HCT116 (cell line): ENCODE measurements around the gene PIM3. TPM values are rescaled to one million over a fixed set of nuclear protein-coding genes. Genes with fewer than 3 reads are reported as not detected.

Experiments
- ATAC-seq: fragments of 200-7000 bp; cut with Tn5 transposase; 2 replicates; pipeline ENCODE4 v1.9.1; 2020; ENCODE audit warnings: mild to moderate bottlenecking, moderate library complexity
- BruUV-seq: library from RNA; stranded (reverse); fragments of 400-500 nt; replicated peaks from 2 replicates; lab custom pipeline; 2021; lab: Mats Ljungman, UMichigan
- CTCF ChIA-PET: fragments of 300-600 bp; sonication (Branson Sonifier 250); formaldehyde crosslinking; loops from one replicate; lab custom pipeline; 2021; ENCODE audit warnings: antibody characterized with exemption; lab: Charles Lee
- POLR2A ChIA-PET: fragments of 300-600, 350-600 bp; sonication (Branson Sonifier 250); formaldehyde crosslinking; loops from one replicate; lab custom pipeline; 2021; ENCODE audit warnings: antibody characterized with exemption; lab: Charles Lee
- RAD21 ChIA-PET, 2 experiments: fragments of 300-600 bp; sonication (Branson Sonifier 250); formaldehyde crosslinking; loops; one replicate each; lab custom pipeline; 2023; ENCODE audit warnings: low total read pairs in 2 of 2; ENCODE audit not compliant: uncharacterized antibody in 2 of 2, unreplicated experiment in 2 of 2, low non-redundant PET in 1 of 2; lab: Charles Lee
- DNase-seq: peaks from one replicate; pipeline ENCODE4 v3.0.0-alpha.2; 2010; ENCODE audit warnings: low read depth, low spot score
- H2AFZ ChIP-seq: fragments of 200-600 bp; shearing (Covaris generic), sonication (generic); 2 replicates; pipeline ENCODE4 v1.6.1; 2017; ENCODE audit warnings: low read depth, mixed run types, mixed read lengths, antibody characterized with exemption, low read length; ENCODE audit not compliant: poor library complexity, severe bottlenecking
- H3K27ac ChIP-seq: 2 replicates; pipeline ENCODE4 v1.5.1; 2012; ENCODE audit warnings: low read depth, low read length
- H3K27me3 ChIP-seq: fragments of 200-600 bp; sonication (generic); 2 replicates; pipeline ENCODE4 v1.6.1; 2016; ENCODE audit warnings: mixed run types, low read length, mixed read lengths; ENCODE audit not compliant: insufficient read depth
- H3K36me3 ChIP-seq, 2 experiments: fragments of 200-500 bp in 1 of 2; fragments of 200-600 bp in 1 of 2; sonication (Bioruptor generic) in 1 of 2; sonication (generic) in 1 of 2; 2 replicates each; pipeline versions ENCODE4 v1.5.1 to v1.6.1; 2014 to 2016; ENCODE audit warnings: low read length in 2 of 2, inconsistent platforms in 1 of 2, mixed read lengths in 1 of 2, mixed run types in 1 of 2; ENCODE audit not compliant: insufficient read depth in 2 of 2, control insufficient read depth in 1 of 2
- H3K4me1 ChIP-seq, 2 experiments: fragments of 200-600 bp in 1 of 2; sonication (generic) in 1 of 2; 2 replicates each; pipeline versions ENCODE4 v1.5.1 to v1.6.1; 2012 to 2017; ENCODE audit warnings: low read length in 2 of 2, inconsistent platforms in 1 of 2, mild to moderate bottlenecking in 1 of 2, mixed read lengths in 1 of 2, mixed run types in 1 of 2, moderate library complexity in 1 of 2; ENCODE audit not compliant: insufficient read depth in 2 of 2, control insufficient read depth in 1 of 2
- H3K4me2 ChIP-seq: fragments of 200-600 bp; sonication (generic); 2 replicates; pipeline ENCODE4 v1.6.1; 2017; ENCODE audit warnings: mixed run types, low read length, mixed read lengths
- H3K4me3 ChIP-seq, 2 experiments: fragments of 200-600 bp in 1 of 2; sonication (generic) in 1 of 2; replicated peaks in 1 of 2; 2 replicates each; pipeline ENCODE4 v1.5.1; 2011 to 2016; ENCODE audit warnings: low read length in 2 of 2, control low read depth in 1 of 2, low read depth in 1 of 2, mild to moderate bottlenecking in 1 of 2, mixed read lengths in 1 of 2, mixed run types in 1 of 2
- H3K79me2 ChIP-seq: fragments of 200-600 bp; sonication (generic); 2 replicates; pipeline ENCODE4 v1.6.1; 2017; ENCODE audit warnings: mild to moderate bottlenecking, mixed run types, low read length, moderate library complexity, mixed read lengths; ENCODE audit not compliant: insufficient read depth
- H3K9ac ChIP-seq: fragments of 200-600 bp; sonication (generic); 2 replicates; pipeline ENCODE4 v1.6.1; 2016; ENCODE audit warnings: low read length, mixed read lengths
- H3K9me2 ChIP-seq: fragments of 200-600 bp; sonication (generic), shearing (Covaris generic); 2 replicates; pipeline ENCODE4 v1.6.1; 2017; ENCODE audit warnings: mixed run types, mild to moderate bottlenecking, moderate library complexity; ENCODE audit not compliant: insufficient read depth
- H3K9me3 ChIP-seq, 2 experiments: fragments of 200-500 bp in 1 of 2; fragments of 200-600 bp in 1 of 2; sonication (Bioruptor generic) in 1 of 2; sonication (generic) in 1 of 2; 2 replicates each; pipeline ENCODE4 v1.6.1; 2014 to 2017; ENCODE audit warnings: low read length in 2 of 2, mixed read lengths in 2 of 2, inconsistent platforms in 1 of 2, low read depth in 1 of 2, mild to moderate bottlenecking in 1 of 2, mixed run types in 1 of 2, moderate library complexity in 1 of 2; ENCODE audit not compliant: control insufficient read depth in 1 of 2, insufficient read depth in 1 of 2
- H4K20me1 ChIP-seq: fragments of 200-600 bp; sonication (generic), shearing (Covaris generic); 2 replicates; pipeline ENCODE4 v1.6.1; 2017; ENCODE audit warnings: mixed run types, mild to moderate bottlenecking, moderate library complexity; ENCODE audit not compliant: insufficient read depth
- CBX3 ChIP-seq: IDR thresholded peaks from 2 replicates; pipeline ENCODE4 v1.6.1; 2012; ENCODE audit warnings: low read depth
- CEBPB ChIP-seq: IDR thresholded peaks from 2 replicates; pipeline ENCODE4 v1.6.1; 2012; ENCODE audit warnings: low read depth
- EGR1 ChIP-seq: IDR thresholded peaks from 2 replicates; pipeline ENCODE4 v1.6.1; 2012; ENCODE audit warnings: low read depth
- ELF1 ChIP-seq: IDR thresholded peaks from 2 replicates; pipeline ENCODE4 v1.6.1; 2012; ENCODE audit warnings: low read depth, borderline replicate concordance
- EZH2 ChIP-seq: fragments of 200-600 bp; sonication (generic); IDR thresholded peaks from 2 replicates; pipeline ENCODE4 v1.6.1; 2017; ENCODE audit warnings: antibody characterized with exemption, mixed run types
- EZH2phosphoT487 ChIP-seq: fragments of 200-600 bp; IDR thresholded peaks from 2 replicates; pipeline ENCODE4 v1.6.1; 2018; ENCODE audit warnings: antibody characterized with exemption, borderline replicate concordance
- FOSL1 ChIP-seq: IDR thresholded peaks from 2 replicates; pipeline ENCODE4 v1.6.1; 2012; ENCODE audit warnings: low read depth
- JUND ChIP-seq: IDR thresholded peaks from 2 replicates; pipeline ENCODE4 v1.6.1; 2012
- POLR2A ChIP-seq: IDR thresholded peaks from 2 replicates; pipeline ENCODE4 v1.7.0; 2011; ENCODE audit warnings: borderline replicate concordance; ENCODE audit not compliant: insufficient read depth, insufficient read length; ENCODE audit errors: extremely low read depth
- RAD21 ChIP-seq: IDR thresholded peaks from 2 replicates; pipeline ENCODE4 v1.6.1; 2012; ENCODE audit warnings: low read depth, mild to moderate bottlenecking
- SIN3A ChIP-seq: IDR thresholded peaks from 2 replicates; pipeline ENCODE4 v1.6.1; 2012; ENCODE audit warnings: low read depth
- SRF ChIP-seq: IDR thresholded peaks from 2 replicates; pipeline ENCODE4 v1.6.1; 2012; ENCODE audit warnings: low read depth
- TCF7L2 ChIP-seq: IDR thresholded peaks from 2 replicates; pipeline ENCODE4 v1.7.0; 2011; ENCODE audit warnings: borderline replicate concordance, inconsistent platforms; ENCODE audit not compliant: insufficient read depth, insufficient read length; ENCODE audit errors: extremely low read depth
- YY1 ChIP-seq: IDR thresholded peaks from 2 replicates; pipeline ENCODE4 v1.6.1; 2011; ENCODE audit warnings: low read length, low read depth, moderate library complexity, mild to moderate bottlenecking; ENCODE audit not compliant: insufficient replicate concordance; ENCODE audit errors: extremely low read depth
- ZBTB33 ChIP-seq: IDR thresholded peaks from 2 replicates; pipeline ENCODE4 v1.6.1; 2011; ENCODE audit warnings: mild to moderate bottlenecking, low read length, moderate library complexity; ENCODE audit not compliant: insufficient replicate concordance; ENCODE audit errors: extremely low read depth
- ZFX ChIP-seq: fragments of 450-650 bp; IDR thresholded peaks from 2 replicates; pipeline ENCODE4 v1.6.1; 2017
- ZNF274 ChIP-seq: fragments of 200-500 bp; sonication (Bioruptor generic); IDR thresholded peaks from 2 replicates; pipeline ENCODE4 v1.6.1; 2014; ENCODE audit warnings: mild to moderate bottlenecking, low read depth, low read length, inconsistent platforms
- intact Hi-C: fragments of 100-400 bp; cut with micrococcal nuclease; formaldehyde crosslinking; loops from 2 replicates; pipeline ENCODE4 v1.10.0; 2022
- total RNA-seq: library from RNA; stranded (reverse); gene quantifications from one replicate; pipeline ENCODE4 v1.2.1, GENCODE V29; 2021; ENCODE audit not compliant: unreplicated experiment
- TF ChIP-seq, protein P1 (sequence below): IDR thresholded peaks from 2 replicates; pipeline ENCODE4 v1.6.1; 2012

PIM3 gene
- total RNA-seq, 1 experiment from 2014 or later: 116 TPM

- Histone ChIP-seq H3K4me3 (no peak overlapping the region), H4K20me1 (no peaks in the 10 kb centered on the region), H3K9me3 (0 out of 4 replicates have a peak, but pooled peaks cover 0 to 5% of the 10 kb centered on the region in 2 experiments), H3K4me1 (peaks cover 15 to 24% of the 10 kb centered on the region in 2 experiments), H3K79me2 (no peaks in the 10 kb centered on the region), H2AFZ (no peak overlapping the region), H3K27ac (no peak overlapping the region), H3K4me2 (no peak overlapping the region), H3K27me3 (no peaks in the 10 kb centered on the region), H3K9ac (no peak overlapping the region), H3K36me3 (no peaks in the 10 kb centered on the region), H3K9me2 (no peaks in the 10 kb centered on the region)
- ChIA-PET CTCF (no interaction called here), POLR2A (no interaction called here), RAD21 (no interaction called here)
- DNase-seq: no peak
- intact Hi-C loops: loop anchor here (5.0 kb wide), 1 partner anchor 45 kb away; no protein-coding TSS in a partner anchor
- BruUV-seq: no TSS peak
- no peak for TF ChIP-seq SIN3A
- no peak for TF ChIP-seq ZNF274
- TF ChIP-seq SRF: no peak
- TF ChIP-seq ZBTB33: no peak
- no peak for TF ChIP-seq EZH2phosphoT487
- TF ChIP-seq CBX3: no peak
- no peak for TF ChIP-seq RAD21
- TF ChIP-seq POLR2A: no peak
- TF ChIP-seq EZH2: no peak
- TF ChIP-seq TCF7L2: no peak
- no peak for TF ChIP-seq ZFX
- no peak for TF ChIP-seq CEBPB
- no peak for TF ChIP-seq FOSL1
- no peak for TF ChIP-seq YY1
- TF ChIP-seq, protein P1, sequence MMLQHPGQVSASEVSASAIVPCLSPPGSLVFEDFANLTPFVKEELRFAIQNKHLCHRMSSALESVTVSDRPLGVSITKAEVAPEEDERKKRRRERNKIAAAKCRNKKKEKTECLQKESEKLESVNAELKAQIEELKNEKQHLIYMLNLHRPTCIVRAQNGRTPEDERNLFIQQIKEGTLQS: no peak
- TF ChIP-seq JUND: no peak
- no peak for TF ChIP-seq EGR1
- TF ChIP-seq ELF1: no peak
- ATAC-seq: no peak
Observed at GRCh38 chr22:49977578-49977977, 17.0 kb downstream of the PIM3 start.
